GOT3 (cell line): Measurements from ENCODE around the gene EHD1.

Experiments used
- DNase-seq: peaks from one replicate; lab custom pipeline; 2025; ENCODE audit warnings: mixed read lengths; lab: John Stamatoyannopoulos, UW

The EHD1 gene

GRCh38 chr11:64878494-64879243 lies at the start of gene EHD1:
EHD1 (minus strand) TSS chr11:64878621; CDS start chr11:64878464, 157 bp downstream.
- peak; percentile 82 for DNase-seq

DNA sequence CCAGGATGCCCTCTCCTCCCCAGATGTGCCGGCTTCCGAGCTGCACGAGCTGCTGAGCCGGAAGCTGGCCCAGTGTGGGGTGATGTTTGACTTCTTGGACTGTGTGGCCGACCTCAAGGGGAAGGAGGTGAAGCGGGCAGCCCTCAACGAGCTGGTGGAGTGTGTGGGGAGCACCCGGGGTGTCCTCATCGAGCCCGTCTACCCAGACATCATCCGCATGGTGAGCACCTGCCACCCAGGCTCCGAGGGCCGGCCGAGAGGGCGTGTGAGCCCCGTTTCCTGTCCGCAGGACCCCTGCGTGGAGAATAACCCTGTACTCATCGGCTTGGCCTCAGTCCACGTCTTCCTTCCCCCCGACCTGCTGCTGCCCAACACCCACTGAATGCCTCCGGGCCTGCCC lies 48.3 kb upstream of the EHD1 start:
- no peak for DNase-seq

- DNase-seq = no peak
Observed at GRCh38 chr11:64925536-64926436, 47.4 kb upstream of the EHD1 start.

DNA sequence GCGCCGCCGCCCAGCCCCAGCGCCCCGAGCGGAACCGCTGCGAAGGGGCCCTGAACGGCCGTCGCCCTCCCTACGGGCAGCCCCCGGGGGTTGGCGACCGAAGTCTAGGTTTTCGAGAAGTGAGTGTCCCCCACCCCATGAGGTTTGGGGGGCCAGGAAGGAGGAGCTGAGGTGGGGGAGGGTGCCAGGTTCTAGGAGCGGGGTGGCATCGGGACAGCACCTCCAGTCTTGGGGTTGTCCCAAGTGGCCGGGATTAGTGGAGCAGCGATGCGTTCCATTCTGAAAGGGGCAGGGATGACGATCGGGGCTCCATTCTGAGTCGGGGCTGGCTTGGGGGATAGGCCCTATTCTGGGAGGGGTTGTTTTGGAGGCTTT lies 46.5 kb upstream of the EHD1 start:
- DNase-seq = no peak

DNA sequence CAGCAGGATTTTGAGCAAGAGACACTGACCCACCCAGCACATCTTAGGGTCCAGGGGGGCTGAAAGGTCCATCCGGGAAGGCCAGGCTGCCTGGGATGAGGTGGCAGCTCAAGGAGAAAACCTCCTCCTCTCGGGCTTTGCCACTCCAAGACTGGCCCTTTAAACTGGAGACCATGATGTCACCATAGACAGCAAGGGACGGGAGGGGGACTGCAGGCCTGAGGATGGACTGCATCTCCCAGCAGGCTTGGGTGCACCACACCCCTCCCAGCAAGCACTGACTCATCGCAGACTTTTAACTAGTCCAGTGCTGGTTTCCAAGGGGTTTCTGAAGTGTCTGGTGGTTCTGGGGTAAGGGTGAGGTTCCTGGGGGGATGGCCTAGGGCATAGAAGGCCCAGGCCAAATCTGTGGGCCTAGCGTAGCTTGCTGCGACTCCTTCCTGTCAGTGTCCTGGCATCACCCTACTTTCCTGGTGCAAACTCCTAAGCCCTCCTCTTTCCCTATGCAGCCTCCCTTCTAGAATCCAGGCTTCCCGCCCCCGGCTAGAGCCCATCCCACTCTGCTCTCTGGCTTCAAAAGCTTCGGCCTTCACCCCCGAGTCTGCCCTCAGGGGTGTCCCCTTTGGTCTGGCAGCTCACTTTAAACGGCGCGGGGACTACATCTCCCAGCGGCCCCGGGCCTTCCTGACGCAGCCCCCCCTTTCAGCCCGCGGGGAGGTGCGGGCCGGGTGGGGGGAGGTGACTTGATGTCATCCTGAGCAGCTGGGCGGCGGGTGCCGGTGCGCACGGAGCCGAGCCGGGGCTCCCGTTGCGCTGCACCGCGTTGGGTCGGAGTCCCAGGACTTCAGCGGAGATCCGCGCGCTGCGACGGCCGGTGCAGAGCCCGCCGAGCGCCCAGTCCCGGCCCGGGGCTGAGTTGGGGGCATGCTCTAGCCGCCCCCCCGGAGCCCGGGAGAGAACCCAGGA lies 45.8 kb upstream of the EHD1 start, which contains the start of gene PPP2R5B:
Gene PPP2R5B (plus strand): TSS at position 746 of the 966 bp plus-strand sequence. CDS start 1,046 bp downstream, outside the sequence.
- DNase-seq = no peak

- no peak for DNase-seq
Observed at GRCh38 chr11:64923151-64923661, 44.8 kb upstream of the EHD1 start.

GRCh38 chr11:64921384-64921783 lies 43.0 kb upstream of the EHD1 start:
- DNase-seq = no peak

DNA sequence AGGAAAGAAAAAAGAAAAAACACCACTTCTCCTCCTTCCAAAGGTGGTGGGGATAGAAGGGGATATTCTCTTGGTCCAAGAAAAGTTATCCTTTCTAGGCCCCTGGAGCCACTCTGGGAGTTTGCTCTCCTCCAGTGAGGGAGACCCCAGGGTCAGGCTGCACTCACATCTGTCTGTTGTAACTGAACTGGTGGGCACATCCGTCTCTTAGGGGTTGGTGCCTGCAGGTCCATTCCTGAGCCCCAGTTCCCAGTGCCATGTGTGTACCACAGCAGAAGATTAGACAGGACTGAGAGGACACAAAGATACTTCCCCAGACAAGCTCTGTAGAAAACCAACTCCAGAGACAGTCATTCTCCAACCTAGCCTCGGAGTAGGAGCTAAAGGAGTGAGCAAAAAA lies 41.7 kb upstream of the EHD1 start:
- DNase-seq = no peak

- DNase-seq = no peak
Observed at GRCh38 chr11:64919627-64920026, 41.2 kb upstream of the EHD1 start.

GRCh38 chr11:64918017-64918416 lies 39.6 kb upstream of the EHD1 start:
- DNase-seq = no peak

GRCh38 chr11:64917663-64917995 lies 39.2 kb upstream of the EHD1 start:
- no peak for DNase-seq

- DNase-seq = peak; percentile 73
Observed at GRCh38 chr11:64916775-64917662, 38.6 kb upstream of the EHD1 start, which contains the start of gene ATG2A. ATG2A (minus strand) TSS chr11:64917209; CDS start chr11:64917135, 74 bp downstream.

- DNase-seq = no peak
Observed at GRCh38 chr11:64916040-64916774, 37.8 kb upstream of the EHD1 start.

DNA sequence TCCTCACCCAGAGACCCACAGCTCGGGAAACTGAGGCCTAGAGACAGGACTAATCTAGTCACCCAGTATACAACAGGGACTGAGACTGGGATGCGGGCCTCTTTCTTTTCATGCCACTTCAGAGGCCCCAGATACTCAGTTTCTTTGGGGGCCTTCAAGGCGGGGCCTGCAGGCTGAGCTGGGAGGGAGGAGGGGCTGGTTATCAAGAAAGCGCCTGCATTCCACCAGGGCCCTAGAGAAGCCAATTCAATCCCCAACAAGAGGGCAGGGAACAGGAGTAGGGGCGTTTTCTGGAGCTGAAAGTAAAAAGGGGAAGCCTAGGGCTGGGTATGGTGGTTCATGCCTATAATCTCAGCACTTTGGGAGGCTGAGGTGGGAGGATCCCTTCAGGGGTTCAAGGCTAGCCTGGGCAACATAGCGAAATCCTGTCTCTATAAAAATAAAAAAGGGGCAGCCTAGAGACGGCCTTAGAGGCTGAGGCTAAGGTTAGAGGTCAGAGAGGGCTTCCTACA lies 37.0 kb upstream of the EHD1 start:
- DNase-seq = no peak

DNA sequence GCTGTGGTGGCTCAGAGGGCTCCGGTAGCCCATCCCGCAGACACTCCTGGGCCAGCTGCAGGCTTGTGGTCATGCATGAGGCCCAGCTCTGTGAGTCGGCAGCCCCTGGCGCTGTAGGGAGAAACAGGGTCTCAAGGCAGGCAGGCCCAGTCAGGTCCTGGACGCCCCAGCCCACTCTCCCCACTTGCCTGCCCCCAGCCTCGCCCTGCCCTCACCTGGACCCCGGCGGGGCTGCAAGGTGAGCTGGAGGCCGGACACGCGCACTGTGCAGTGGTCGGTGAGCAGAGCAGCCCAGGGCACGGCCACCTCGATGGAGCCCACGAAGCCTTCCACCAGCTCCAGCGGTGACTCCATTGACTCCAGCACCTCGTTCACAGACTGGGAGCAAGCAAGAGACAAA lies 35.7 kb upstream of the EHD1 start:
- no peak for DNase-seq

DNA sequence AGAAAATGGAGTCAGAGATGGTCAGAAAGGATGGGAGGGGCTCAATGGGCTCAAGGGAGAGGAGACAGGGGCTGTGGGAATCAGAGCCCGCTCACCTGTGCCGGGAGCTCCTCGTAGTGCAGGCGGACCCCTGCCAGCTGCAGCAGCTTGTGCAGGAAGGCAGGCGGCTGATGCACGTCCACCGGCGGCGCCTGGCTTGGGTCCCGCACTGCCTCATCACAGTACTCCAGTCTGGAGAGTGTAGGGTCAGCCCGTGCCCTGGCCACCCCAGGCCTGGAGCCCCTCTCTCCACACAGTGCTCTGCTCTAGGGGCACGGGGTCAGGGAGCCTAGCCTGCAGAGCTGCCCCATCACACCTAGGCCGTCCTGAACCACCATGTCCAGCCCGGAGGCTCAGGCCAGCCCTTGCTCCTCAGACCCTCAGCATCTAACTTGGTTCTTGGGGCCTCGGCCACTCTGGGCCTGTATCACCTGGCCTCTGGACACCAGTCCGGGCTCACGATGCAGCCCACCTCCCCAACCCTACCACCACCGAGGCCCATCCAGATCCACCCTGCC lies 34.8 kb upstream of the EHD1 start:
- DNase-seq = no peak

GRCh38 chr11:64911689-64912088 lies 33.3 kb upstream of the EHD1 start:
- no peak for DNase-seq

GRCh38 chr11:64911142-64911541 lies 32.7 kb upstream of the EHD1 start:
- no peak for DNase-seq

DNA sequence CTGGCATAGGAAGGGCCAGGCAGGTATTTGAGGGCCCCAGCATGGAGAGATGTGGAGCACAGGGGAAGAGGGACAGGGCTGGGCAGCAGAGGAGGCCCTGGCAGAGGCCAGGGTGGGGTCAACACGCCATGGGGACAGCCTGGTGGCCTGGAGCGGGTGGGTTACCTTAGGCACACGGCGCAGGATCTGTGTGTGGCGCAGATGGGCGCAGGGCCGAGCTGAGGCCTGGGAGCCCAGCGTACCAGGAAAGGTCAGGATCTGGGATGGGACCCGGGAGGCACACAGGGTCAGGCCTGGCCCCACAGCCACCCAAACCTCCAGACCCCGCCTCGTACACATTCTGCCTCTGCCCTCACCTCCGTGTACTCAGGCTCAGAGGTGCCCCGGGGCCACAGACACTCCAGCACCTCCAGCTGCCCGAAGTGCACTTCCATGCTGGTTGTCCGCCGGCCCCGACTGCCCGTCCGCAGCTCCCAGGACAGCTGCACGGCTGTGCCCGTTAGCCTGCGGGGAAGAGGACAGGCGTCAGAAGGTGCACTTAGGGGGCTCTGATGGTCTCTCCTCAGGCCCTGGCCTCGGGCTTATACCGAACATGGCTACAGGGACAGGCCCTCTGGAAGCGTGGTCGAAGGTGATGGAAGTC lies 32.2 kb upstream of the EHD1 start:
- DNase-seq = no peak
